ENCODE data around the gene GPR50. TPM values are rescaled to one million over a fixed set of nuclear protein-coding genes. Genes with fewer than 3 reads are reported as not detected.

GPR50 gene
- total RNA-seq, 1 donor from 2014 or later, result 1.2 TPM

DNA sequence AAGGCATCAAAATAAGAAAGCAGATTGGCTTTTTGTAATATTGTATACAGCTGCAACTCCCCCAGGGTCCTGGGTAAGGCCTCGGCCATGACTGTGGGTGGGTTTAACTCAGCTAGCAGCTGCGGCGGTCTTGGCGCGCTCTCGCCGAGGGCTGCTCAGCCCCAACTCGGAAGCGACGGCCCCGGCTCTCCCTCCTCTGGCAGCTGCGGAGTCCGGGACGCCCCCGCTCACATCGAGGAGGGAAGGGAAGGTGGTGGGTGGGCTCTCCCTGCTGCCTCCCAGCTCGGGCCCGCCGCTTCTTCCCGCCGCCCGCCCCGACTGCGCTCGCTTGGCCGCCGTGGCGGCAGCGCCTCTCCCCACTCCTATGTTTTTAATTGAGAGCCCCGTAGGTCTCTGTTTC, 51.2 kb downstream of the GPR50 start:
- DNase-seq (ENCODE audit: low spot score), result no peak

DNA sequence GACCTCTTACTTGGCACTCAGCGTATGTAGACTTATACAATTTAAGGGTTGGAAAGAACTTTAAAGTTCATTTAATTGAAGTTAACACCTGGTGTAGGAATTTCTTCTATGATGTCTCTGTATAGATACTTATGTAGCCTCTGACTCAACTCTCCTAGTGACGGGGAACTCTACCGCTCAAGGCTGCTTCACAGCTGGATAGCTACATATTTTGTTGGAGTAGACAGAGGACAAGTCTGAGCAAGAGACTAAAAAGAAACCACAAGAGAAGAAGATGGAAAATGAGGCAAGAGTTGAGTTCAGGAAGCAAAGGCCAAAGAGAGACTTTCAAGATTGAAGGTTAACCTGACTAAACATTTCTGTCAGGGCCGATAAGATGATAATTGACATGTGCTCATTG, 52.6 kb downstream of the GPR50 start:
- DNase-seq (ENCODE audit: low spot score), result no peak

Other genes starting within 250 kb of the GPR50 start
- gene HMGB3, start 193.2 kb upstream of the GPR50 start, total RNA-seq (ENCODE audit: insufficient read depth, low replicate concordance), result 11.3 TPM
- gene VMA21, start 220.6 kb downstream of the GPR50 start, total RNA-seq (ENCODE audit: insufficient read depth, low replicate concordance), result 31.8 TPM